Retinal pigment epithelial cell (primary cell): ENCODE data around the gene SLC9C1.
"Not testable (repeated sequence)": the region's sequence is repeated elsewhere in the genome, so short reads cannot be mapped to it uniquely, and the experiment has no call there.

Experiments used
- DNase-seq: peaks from one replicate; pipeline ENCODE4 v3.0.0-alpha.2; 2010; ENCODE audit warnings: low read depth
- H3K4me3 ChIP-seq: 2 replicates; pipeline ENCODE4 v1.5.1; 2011; ENCODE audit warnings: mild to moderate bottlenecking, low read length, control low read depth, moderate library complexity
- TF ChIP-seq, protein P1 (sequence below): conservative IDR thresholded peaks from 2 replicates; pipeline ENCODE4 v1.5.1; 2011; ENCODE audit warnings: low read depth, low read length, control low read depth, inconsistent platforms

SLC9C1 gene

DNA sequence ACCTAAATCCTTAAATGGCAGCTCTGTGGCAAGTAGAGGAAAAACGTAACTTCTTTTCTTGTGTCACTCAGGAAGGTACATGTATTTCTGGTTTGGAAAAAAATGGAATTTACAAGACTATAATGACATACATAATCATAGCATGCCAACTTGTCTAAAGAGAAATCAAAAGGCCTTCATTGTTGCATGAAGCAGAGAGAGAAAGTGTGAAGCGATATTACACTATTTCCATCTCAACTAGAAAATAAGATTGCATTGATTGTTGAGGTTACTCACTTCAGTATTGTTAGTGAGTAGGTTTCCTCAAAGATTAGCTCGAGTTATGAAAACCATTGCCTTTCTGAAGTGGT, 93.7 kb downstream of the SLC9C1 start:
- no peak for DNase-seq
- TF ChIP-seq, protein P1, sequence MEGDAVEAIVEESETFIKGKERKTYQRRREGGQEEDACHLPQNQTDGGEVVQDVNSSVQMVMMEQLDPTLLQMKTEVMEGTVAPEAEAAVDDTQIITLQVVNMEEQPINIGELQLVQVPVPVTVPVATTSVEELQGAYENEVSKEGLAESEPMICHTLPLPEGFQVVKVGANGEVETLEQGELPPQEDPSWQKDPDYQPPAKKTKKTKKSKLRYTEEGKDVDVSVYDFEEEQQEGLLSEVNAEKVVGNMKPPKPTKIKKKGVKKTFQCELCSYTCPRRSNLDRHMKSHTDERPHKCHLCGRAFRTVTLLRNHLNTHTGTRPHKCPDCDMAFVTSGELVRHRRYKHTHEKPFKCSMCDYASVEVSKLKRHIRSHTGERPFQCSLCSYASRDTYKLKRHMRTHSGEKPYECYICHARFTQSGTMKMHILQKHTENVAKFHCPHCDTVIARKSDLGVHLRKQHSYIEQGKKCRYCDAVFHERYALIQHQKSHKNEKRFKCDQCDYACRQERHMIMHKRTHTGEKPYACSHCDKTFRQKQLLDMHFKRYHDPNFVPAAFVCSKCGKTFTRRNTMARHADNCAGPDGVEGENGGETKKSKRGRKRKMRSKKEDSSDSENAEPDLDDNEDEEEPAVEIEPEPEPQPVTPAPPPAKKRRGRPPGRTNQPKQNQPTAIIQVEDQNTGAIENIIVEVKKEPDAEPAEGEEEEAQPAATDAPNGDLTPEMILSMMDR: no peak
- no peak overlapping the region for H3K4me3 ChIP-seq

GRCh38 chr3:112199622-112200316, 94.2 kb downstream of the SLC9C1 start:
- TF ChIP-seq, protein P1: peak; percentile 29
- H3K4me3 ChIP-seq: no peak overlapping the region
- DNase-seq: no peak

DNA sequence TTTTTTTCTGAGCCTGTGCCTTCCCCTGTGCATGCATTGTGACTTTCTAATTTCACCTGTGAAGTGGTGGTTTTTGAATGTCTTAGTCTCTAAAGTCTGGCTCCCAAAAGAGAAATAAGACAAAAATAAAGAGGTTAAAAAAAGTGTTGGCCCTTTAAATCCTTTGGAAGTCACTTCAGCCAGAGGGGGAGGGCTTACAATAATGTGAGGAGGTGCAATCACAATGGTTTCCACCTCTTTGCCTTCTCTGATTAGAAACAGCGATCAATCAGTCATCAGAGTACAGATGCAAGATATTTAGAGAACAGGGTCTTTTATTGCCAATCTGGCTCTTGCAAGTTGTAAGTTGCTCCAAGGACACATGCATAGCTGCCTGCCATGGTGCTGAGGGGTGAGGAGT, 96.9 kb downstream of the SLC9C1 start:
- no peak overlapping the region for H3K4me3 ChIP-seq
- DNase-seq: no peak
- TF ChIP-seq, protein P1: no peak

DNA sequence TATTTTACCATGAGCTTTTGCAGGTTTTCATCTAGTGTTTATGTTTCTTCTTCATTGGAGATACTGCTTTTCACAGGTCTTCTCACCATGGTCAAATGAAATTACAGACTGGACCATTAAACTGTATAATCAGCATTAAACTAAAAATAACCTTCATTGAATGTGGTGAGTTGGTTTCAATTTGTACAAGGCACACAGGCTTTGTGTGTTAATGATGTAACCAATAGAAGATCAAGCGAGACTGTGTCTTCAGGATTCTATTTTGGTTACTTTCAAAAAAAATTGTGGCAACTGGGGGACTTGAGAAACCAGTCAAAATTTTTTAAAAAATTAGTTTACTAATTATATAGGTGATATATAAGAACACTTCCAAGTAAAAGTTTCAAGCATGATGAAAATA, 106.7 kb downstream of the SLC9C1 start:
- no peak overlapping the region for H3K4me3 ChIP-seq
- DNase-seq: no peak
- TF ChIP-seq, protein P1: no peak

GRCh38 chr3:112185423-112186035, 108.5 kb downstream of the SLC9C1 start:
- peak overlapping the region; percentile 45 for H3K4me3 ChIP-seq
- not testable (repeated sequence) for DNase-seq

GRCh38 chr3:112175646-112176045, 118.4 kb downstream of the SLC9C1 start:
- no peak for DNase-seq
- TF ChIP-seq, protein P1: no peak
- no peak overlapping the region for H3K4me3 ChIP-seq

GRCh38 chr3:112175037-112175436, 119.0 kb downstream of the SLC9C1 start:
- no peak overlapping the region for H3K4me3 ChIP-seq
- DNase-seq: no peak
- TF ChIP-seq, protein P1: no peak

DNA sequence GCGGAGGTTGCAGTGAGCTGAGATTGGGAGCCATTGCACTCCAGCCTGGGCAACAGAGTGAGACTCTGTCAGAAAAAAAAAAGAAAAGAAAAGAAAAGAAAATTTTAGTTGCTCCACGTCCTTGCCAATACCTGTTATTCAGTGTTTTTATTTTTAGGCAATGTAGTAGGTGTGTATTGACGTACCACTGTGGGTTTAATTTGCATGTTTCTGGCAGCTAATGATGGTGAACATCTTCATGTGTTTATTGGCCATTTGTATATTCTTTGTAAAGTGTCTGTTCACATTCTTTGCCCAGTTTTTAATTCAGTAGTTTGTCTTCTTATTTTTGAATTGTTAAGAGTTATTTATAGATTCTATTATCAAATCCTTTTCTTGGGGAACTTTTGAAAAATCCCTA, 122.9 kb downstream of the SLC9C1 start:
- DNase-seq: no peak
- TF ChIP-seq, protein P1: no peak
- H3K4me3 ChIP-seq: no peak overlapping the region
